GM23338 (cell line): ENCODE measurements around the gene DAPK1. TPM values are rescaled to one million over a fixed set of nuclear protein-coding genes. Genes with fewer than 3 reads are reported as not detected.

ENCODE experiments used
- EZH2phosphoT487 ChIP-seq: fragments of 200-600 bp; sonication (generic); IDR thresholded peaks from one replicate; pipeline ENCODE4 v1.8.1; 2018; ENCODE audit warnings: antibody characterized with exemption; ENCODE audit not compliant: unreplicated experiment
- NANOG ChIP-seq: IDR thresholded peaks from 2 replicates; pipeline ENCODE4 v1.6.1; 2016; ENCODE audit warnings: antibody characterized with exemption, borderline replicate concordance
- POLR2AphosphoS5 ChIP-seq: IDR thresholded peaks from 2 replicates; pipeline ENCODE4 v1.6.1; 2016; ENCODE audit warnings: antibody characterized with exemption, low read depth
- REST ChIP-seq: IDR thresholded peaks from one replicate; pipeline ENCODE4 v1.6.1; 2018; ENCODE audit warnings: antibody characterized with exemption; ENCODE audit not compliant: unreplicated experiment
- STAT1 ChIP-seq: IDR thresholded peaks from one replicate; pipeline ENCODE4 v1.6.1; 2016; ENCODE audit warnings: antibody characterized with exemption; ENCODE audit not compliant: unreplicated experiment
- ZNF331 ChIP-seq: fragments of 250-450 bp; sonication (Bioruptor Pico); IDR thresholded peaks from 2 replicates; pipeline ENCODE4 v1.5.0; 2020; ENCODE audit warnings: low read depth, mild to moderate bottlenecking, moderate library complexity
- ZNF462 ChIP-seq: fragments of 250-450 bp; sonication (Bioruptor Pico); IDR thresholded peaks from 2 replicates; pipeline ENCODE4 v1.5.0; 2020; ENCODE audit warnings: mild to moderate bottlenecking, moderate library complexity
- polyA plus RNA-seq: library from polyadenylated mRNA; unstranded; fragments of >200 nt; fragmentation: Nextera tagmentation; extraction: Ambion mirVana; gene quantifications from 2 replicates; pipeline ENCODE4 v1.2.1, GENCODE V29; 2016
- total RNA-seq: library from RNA; depleted of rRNA; stranded (reverse); fragments of >200 nt; shearing (Covaris generic); gene quantifications from 2 replicates; pipeline ENCODE4 v1.2.3, GENCODE V29; 2014

The DAPK1 gene
- total and polyA plus RNA-seq, 2 experiments from 2014 or later: 37.0 to 134 TPM

GRCh38 chr9:87648606-87649005 lies 150.9 kb downstream of the DAPK1 start (continued):
- TF ChIP-seq ZNF462 (CRISPR knock-in tag) (no peak), ZNF331 (CRISPR knock-in tag) (no peak), EZH2phosphoT487 (no peak), POLR2AphosphoS5 (no peak), STAT1 (no peak), NANOG (no peak), REST (no peak)
